ENCODE measurements around the gene OR4D2.

OR4D2 gene

GRCh38 chr17:58210922-58211321, 44.1 kb downstream of the OR4D2 start:
- no peak for DNase-seq (ENCODE audit: low spot score)

- DNase-seq (ENCODE audit: low spot score): no peak
These were observed 48.9 kb downstream of the OR4D2 start for GRCh38 chr17:58215685-58216084.

GRCh38 chr17:58217766-58218165, 51.0 kb downstream of the OR4D2 start:
- DNase-seq (ENCODE audit: low spot score): no peak

- DNase-seq (ENCODE audit: low spot score): peak; percentile 87
These were observed 52.4 kb downstream of the OR4D2 start, which contains the start of gene MKS1 for GRCh38 chr17:58219007-58219788. Gene MKS1, minus strand, starts transcription at chr17:58219255. Its CDS starts 25 bp downstream, at chr17:58219230.

- DNase-seq (ENCODE audit: low spot score): no peak
These were observed 53.0 kb downstream of the OR4D2 start for GRCh38 chr17:58219789-58220183.

All from hematopoietic multipotent progenitor cell treated with erythropoietin and hydrocortisone succinate and interleukin-3 and kit ligand, for 17 days (in vitro differentiated cells).